HCT116 (cell line): Measurements from ENCODE around the gene MSH4.
"Not testable (repeated sequence)": the region's sequence is repeated elsewhere in the genome, so short reads cannot be mapped to it uniquely, and the experiment has no call there.

Experiments used
- FOSL1 ChIP-seq: IDR thresholded peaks from 2 replicates; pipeline ENCODE4 v1.6.1; 2012; ENCODE audit warnings: low read depth
- POLR2A ChIP-seq: IDR thresholded peaks from 2 replicates; pipeline ENCODE4 v1.7.0; 2011; ENCODE audit warnings: borderline replicate concordance; ENCODE audit not compliant: insufficient read depth, insufficient read length; ENCODE audit errors: extremely low read depth
- POLR2AphosphoS5 ChIP-seq: IDR thresholded peaks from 2 replicates; pipeline ENCODE4 v1.6.1; 2011; ENCODE audit warnings: mild to moderate bottlenecking, low read depth, low read length, moderate library complexity
- RAD21 ChIP-seq: IDR thresholded peaks from 2 replicates; pipeline ENCODE4 v1.6.1; 2012; ENCODE audit warnings: low read depth, mild to moderate bottlenecking
- TF ChIP-seq, protein P1 (sequence below), 3 experiments: fragments of 200-600 bp in 1 of 3; sonication (generic) in 1 of 3; IDR thresholded peaks in 2 of 3; conservative IDR thresholded peaks in 1 of 3; 2 replicates each; pipeline ENCODE4 v1.5.1; 2012 to 2017; ENCODE audit warnings: low read depth in 2 of 3, low read length in 2 of 3, antibody characterized with exemption in 1 of 3, borderline replicate concordance in 1 of 3, control low read depth in 1 of 3, mild to moderate bottlenecking in 1 of 3, mixed read lengths in 1 of 3, mixed run types in 1 of 3, moderate library complexity in 1 of 3; ENCODE audit not compliant: insufficient read depth in 1 of 3

GRCh38 chr1:75780183-75780582, 16.5 kb upstream of the MSH4 start:
- TF ChIP-seq, protein P1, sequence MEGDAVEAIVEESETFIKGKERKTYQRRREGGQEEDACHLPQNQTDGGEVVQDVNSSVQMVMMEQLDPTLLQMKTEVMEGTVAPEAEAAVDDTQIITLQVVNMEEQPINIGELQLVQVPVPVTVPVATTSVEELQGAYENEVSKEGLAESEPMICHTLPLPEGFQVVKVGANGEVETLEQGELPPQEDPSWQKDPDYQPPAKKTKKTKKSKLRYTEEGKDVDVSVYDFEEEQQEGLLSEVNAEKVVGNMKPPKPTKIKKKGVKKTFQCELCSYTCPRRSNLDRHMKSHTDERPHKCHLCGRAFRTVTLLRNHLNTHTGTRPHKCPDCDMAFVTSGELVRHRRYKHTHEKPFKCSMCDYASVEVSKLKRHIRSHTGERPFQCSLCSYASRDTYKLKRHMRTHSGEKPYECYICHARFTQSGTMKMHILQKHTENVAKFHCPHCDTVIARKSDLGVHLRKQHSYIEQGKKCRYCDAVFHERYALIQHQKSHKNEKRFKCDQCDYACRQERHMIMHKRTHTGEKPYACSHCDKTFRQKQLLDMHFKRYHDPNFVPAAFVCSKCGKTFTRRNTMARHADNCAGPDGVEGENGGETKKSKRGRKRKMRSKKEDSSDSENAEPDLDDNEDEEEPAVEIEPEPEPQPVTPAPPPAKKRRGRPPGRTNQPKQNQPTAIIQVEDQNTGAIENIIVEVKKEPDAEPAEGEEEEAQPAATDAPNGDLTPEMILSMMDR (IDR thresholded peaks at IDR 0.05 in 2 of 3, conservative IDR thresholded peaks at IDR 0.05 in 1 of 3; ENCODE audit: borderline replicate concordance in 1 of 3, insufficient read depth in 1 of 3, low read depth in 2 of 3, low read length in 2 of 3): not testable (repeated sequence)
- TF ChIP-seq FOSL1, RAD21, POLR2AphosphoS5, POLR2A: not testable (repeated sequence)
